GM12865 (cell line): ENCODE measurements around the gene CAMKMT.

Experiments
- DNase-seq: peaks from one replicate; pipeline ENCODE4 v3.0.0; 2010; ENCODE audit warnings: low read depth
- H3K4me3 ChIP-seq: 2 replicates; pipeline ENCODE4 v1.5.1; 2011; ENCODE audit warnings: mild to moderate bottlenecking, low read depth, low read length, control low read depth
- TF ChIP-seq, protein P1 (sequence below): IDR thresholded peaks from 2 replicates; pipeline ENCODE4 v1.5.1; 2011; ENCODE audit warnings: low read length, control low read depth, low read depth, inconsistent platforms; ENCODE audit not compliant: insufficient read depth; ENCODE audit errors: missing control alignments

CAMKMT gene

GRCh38 chr2:44528595-44528994 lies 166.8 kb downstream of the CAMKMT start:
- TF ChIP-seq, protein P1, sequence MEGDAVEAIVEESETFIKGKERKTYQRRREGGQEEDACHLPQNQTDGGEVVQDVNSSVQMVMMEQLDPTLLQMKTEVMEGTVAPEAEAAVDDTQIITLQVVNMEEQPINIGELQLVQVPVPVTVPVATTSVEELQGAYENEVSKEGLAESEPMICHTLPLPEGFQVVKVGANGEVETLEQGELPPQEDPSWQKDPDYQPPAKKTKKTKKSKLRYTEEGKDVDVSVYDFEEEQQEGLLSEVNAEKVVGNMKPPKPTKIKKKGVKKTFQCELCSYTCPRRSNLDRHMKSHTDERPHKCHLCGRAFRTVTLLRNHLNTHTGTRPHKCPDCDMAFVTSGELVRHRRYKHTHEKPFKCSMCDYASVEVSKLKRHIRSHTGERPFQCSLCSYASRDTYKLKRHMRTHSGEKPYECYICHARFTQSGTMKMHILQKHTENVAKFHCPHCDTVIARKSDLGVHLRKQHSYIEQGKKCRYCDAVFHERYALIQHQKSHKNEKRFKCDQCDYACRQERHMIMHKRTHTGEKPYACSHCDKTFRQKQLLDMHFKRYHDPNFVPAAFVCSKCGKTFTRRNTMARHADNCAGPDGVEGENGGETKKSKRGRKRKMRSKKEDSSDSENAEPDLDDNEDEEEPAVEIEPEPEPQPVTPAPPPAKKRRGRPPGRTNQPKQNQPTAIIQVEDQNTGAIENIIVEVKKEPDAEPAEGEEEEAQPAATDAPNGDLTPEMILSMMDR, result no peak
- DNase-seq, result no peak
- no peak overlapping the region for H3K4me3 ChIP-seq

- no peak overlapping the region for H3K4me3 ChIP-seq
- TF ChIP-seq, protein P1, result no peak
- no peak for DNase-seq
Measured at GRCh38 chr2:44529448-44529847, 167.7 kb downstream of the CAMKMT start.

- no peak for DNase-seq
- H3K4me3 ChIP-seq, result no peak overlapping the region
- TF ChIP-seq, protein P1, result no peak
Measured at GRCh38 chr2:44531289-44531688, 169.5 kb downstream of the CAMKMT start.

GRCh38 chr2:44532031-44532430 lies 170.3 kb downstream of the CAMKMT start:
- TF ChIP-seq, protein P1, result no peak
- no peak overlapping the region for H3K4me3 ChIP-seq
- DNase-seq, result no peak

GRCh38 chr2:44533508-44533907 lies 171.8 kb downstream of the CAMKMT start:
- H3K4me3 ChIP-seq, result no peak overlapping the region
- no peak for DNase-seq
- TF ChIP-seq, protein P1, result no peak

GRCh38 chr2:44535376-44535775 lies 173.6 kb downstream of the CAMKMT start:
- DNase-seq, result no peak
- TF ChIP-seq, protein P1, result no peak
- no peak overlapping the region for H3K4me3 ChIP-seq

GRCh38 chr2:44537264-44537663 lies 175.5 kb downstream of the CAMKMT start:
- no peak for DNase-seq
- TF ChIP-seq, protein P1, result no peak
- H3K4me3 ChIP-seq, result no peak overlapping the region
